GM12801 (cell line): ENCODE measurements around the gene SCN9A.

Source experiments
- TF ChIP-seq, protein P1 (sequence below): IDR thresholded peaks from one replicate; pipeline ENCODE4 v1.5.1; 2011; ENCODE audit warnings: control low read depth; ENCODE audit not compliant: insufficient read length; ENCODE audit errors: extremely low read depth

The SCN9A gene

GRCh38 chr2:166302036-166302435 lies 73.7 kb downstream of the SCN9A start:
- TF ChIP-seq, protein P1, sequence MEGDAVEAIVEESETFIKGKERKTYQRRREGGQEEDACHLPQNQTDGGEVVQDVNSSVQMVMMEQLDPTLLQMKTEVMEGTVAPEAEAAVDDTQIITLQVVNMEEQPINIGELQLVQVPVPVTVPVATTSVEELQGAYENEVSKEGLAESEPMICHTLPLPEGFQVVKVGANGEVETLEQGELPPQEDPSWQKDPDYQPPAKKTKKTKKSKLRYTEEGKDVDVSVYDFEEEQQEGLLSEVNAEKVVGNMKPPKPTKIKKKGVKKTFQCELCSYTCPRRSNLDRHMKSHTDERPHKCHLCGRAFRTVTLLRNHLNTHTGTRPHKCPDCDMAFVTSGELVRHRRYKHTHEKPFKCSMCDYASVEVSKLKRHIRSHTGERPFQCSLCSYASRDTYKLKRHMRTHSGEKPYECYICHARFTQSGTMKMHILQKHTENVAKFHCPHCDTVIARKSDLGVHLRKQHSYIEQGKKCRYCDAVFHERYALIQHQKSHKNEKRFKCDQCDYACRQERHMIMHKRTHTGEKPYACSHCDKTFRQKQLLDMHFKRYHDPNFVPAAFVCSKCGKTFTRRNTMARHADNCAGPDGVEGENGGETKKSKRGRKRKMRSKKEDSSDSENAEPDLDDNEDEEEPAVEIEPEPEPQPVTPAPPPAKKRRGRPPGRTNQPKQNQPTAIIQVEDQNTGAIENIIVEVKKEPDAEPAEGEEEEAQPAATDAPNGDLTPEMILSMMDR = no peak

- TF ChIP-seq, protein P1 = no peak
These were observed 77.8 kb downstream of the SCN9A start for GRCh38 chr2:166297951-166298350.

GRCh38 chr2:166293984-166294383 lies 81.8 kb downstream of the SCN9A start:
- TF ChIP-seq, protein P1 = no peak

GRCh38 chr2:166285215-166285614 lies 90.5 kb downstream of the SCN9A start:
- TF ChIP-seq, protein P1 = no peak

- TF ChIP-seq, protein P1 = no peak
These were observed 91.4 kb downstream of the SCN9A start for GRCh38 chr2:166284359-166284758.

DNA sequence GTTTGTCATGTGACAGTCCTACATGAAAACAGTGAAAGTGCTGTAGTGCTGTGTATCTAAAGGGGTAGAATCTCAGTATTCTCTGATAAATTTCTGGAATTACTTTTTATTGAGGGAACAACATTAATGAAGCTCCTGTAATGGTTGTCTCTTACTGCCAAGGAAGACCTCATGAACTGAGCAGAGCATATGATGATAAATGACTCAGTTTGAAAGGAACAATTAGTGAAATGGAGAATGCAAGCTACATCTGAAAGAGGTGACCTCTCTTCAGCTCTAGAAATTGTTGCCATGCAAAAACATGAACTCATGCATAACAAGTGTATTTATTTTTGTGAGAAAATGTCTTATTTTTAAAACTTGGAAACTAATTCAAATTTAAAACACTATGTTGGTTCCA lies 93.6 kb downstream of the SCN9A start:
- TF ChIP-seq, protein P1 = no peak

GRCh38 chr2:166278856-166279255 lies 96.9 kb downstream of the SCN9A start:
- TF ChIP-seq, protein P1 = no peak

GRCh38 chr2:166270376-166270775 lies 105.4 kb downstream of the SCN9A start:
- TF ChIP-seq, protein P1 = no peak
